Measurements from ENCODE around the gene POLR1G.
"Not testable (repeated sequence)": the region's sequence is repeated elsewhere in the genome, so short reads cannot be mapped to it uniquely, and the experiment has no call there.

The POLR1G gene

DNA sequence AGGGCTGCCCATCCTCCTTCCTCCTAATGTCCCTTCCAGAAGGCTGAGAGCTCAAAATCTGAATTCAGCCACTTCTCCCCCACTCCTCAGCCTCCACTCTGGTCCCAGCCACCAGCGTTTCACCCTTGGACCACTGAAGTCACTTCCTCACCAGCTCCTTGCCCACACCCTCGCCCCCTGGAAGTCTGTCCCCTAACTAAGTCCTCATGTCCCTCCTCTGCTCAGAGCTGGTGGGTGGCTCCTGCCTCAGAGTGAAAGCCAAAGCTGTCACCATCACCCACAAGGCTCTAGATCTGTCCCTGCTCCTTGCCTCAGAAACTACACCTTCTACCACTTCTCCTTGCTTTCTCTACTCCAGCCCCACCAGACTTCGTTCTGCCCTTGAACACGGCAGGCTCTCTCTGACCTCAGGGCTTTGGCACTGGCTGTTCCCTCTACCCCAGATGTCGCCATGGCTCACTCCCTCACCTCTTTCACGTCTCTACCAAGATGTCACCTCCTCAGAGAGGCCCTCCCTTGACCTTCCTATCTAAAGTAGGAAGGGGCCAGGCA is 15.6 kb downstream of the POLR1G start:
- DNase-seq (ENCODE audit: low spot score), result no peak

DNA sequence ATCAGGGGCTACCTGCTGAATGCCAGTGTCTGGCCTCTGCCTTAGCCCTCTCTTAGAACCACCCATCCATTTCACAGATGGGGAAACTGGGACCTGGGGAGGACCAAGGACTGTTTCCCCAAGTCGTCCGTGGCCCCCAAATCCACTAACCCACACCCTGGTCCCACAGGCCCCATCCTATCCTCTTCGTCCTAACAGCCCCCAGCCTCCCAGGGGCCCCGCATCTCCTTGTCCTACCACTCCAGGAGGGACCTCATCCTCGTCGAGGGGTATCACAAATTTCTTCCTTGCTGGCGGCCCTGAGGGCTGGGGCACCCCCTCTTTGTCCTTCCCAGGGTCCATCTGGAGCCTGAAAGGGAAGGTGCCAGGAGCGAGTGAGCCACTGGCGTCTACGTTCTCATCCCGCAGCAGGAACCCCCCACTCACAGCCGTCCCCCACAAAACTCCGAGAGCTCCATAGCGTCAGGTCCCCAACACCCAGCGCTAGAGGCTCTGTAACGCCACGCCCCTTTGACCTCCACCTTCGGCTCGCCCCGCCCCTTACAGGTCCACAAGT is 16.7 kb downstream of the POLR1G start:
- no peak for DNase-seq (ENCODE audit: low spot score)

DNA sequence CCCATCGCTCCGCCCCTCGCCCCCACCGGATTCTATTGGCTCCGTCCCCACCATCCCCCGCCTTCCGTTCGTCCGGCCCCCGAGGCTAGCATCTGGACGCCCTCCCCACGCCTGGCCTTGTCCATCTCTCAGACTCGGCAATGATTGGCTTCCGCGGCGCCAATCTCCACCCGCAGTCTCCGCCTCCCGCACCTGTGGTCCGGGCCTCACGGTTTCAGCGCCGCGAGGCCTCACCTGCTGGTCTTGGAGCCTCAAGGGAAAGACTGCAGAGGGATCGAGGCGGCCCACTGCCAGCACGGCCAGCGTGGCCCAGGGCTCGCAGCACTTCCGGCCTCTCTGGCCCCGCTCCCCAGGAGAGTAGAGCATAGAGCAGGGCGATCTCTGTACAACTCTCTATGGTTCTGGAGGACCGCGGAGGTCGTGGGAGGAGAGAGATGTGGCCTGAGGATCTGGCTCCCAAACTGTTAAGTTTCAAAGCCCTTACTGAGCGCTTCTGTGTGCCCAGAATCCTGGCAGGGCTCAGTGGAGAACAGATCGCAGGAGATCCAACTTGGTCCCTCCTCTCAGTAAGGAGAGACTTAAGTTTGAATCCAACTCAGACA is 17.2 kb downstream of the POLR1G start, which contains the start of gene ERCC1:
ERCC1 (minus strand) TSS at position 329 of the 602 bp plus-strand sequence. CDS start 543 bp downstream, outside the sequence.
- DNase-seq (ENCODE audit: low spot score), result peak; percentile 95

DNA sequence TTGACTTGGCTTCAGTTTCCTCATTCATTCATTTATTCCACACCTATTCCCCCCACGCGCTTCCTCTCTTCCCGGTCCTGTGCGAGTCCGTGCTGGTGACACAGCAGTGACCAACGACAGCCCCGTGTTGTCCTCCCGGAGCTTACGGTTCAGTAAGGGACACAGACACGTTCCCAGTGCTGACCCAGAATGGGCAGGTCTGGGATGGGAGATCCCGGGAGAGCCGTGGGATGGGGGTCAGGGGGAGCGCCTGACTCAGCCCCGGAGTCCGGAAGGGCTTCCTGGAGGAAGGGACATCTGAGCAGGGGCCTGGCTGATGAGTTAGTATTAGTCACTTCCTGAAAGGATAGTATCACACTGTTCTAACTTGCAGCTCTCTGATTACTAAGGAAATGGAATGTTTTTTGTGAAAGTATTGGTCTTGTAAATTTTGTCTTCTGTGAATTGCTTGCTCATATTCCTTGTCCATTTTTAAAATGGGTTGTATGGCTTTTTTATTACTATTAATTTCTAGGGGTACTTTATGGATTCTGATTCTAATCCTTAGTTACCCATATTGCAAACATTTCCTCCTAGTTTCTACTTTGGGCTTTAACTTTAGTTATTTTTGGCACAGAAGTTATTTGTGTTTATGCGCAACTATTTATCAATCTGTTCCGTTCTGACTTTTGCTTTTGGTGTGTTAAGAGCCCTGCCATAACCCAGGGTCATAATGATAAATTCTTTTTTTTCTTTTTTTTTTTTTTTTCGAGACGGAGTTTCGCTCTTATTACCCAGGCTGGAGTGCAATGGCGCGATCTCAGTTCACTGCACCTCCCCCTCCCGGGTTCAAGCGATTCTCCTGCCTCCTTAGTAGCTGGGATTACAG is 18.0 kb downstream of the POLR1G start:
- peak; percentile 89 for DNase-seq (ENCODE audit: low spot score)

DNA sequence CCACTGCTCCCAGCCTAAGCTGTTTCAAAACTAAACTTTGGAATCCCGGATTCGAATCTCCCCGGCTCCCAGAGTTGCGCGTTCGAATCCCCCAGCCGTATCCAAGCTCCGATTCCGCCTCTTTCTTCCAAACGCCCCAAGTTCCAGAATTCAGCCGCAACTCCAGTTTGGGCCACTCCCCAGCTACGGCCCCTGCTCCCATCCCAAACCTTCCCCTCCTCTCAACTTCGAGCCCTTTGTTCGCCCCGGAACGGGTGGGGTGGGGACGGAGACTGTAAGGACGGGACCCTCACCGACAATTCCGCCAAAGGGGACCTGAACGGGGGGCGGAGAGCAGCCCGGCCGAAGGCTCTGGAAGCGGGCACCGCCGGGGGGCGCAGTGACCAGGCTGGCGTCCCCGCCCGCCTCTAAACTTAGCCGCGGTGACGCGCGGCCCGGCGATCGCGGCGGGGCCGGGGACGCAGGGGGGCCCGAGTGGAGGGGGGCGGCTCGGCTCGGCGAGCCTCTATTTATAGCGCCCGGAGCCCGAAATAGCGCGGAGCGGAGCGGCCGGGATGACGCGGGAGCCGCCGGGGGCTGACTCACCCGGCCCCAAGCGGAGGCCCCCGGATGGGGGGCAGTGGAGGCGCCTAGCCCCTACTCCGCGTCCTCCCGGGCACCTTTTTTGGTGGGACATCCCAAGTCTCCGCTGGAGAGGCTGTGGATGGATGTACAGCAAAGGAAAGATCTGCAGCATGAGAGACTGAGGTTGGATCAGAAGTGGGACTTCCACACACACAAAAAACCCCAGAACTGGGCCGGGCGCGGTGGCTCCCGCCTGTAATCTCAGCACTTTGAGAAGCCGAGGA is 22.2 kb downstream of the POLR1G start:
- peak; percentile 71 for DNase-seq (ENCODE audit: low spot score)

DNA sequence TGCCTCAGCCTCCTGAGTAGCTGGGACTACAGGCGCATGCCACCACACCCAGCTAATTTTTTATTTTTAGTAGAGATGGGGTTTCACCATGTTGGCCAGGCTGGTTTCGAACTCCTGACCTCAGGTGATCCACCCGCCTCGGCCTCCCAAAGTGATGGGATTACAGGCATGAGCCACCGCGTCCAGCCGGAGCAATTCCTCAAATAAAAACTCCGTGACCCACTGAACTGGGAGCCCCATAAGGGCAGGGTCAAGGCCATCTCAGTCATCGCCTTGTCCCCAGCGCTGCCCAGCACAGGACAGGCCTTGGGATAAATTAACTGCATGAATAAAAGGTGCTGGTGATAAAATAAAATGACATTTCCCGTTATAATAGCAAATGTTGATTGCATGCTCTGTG is 23.5 kb downstream of the POLR1G start:
- not testable (repeated sequence) for DNase-seq (ENCODE audit: low spot score)

DNA sequence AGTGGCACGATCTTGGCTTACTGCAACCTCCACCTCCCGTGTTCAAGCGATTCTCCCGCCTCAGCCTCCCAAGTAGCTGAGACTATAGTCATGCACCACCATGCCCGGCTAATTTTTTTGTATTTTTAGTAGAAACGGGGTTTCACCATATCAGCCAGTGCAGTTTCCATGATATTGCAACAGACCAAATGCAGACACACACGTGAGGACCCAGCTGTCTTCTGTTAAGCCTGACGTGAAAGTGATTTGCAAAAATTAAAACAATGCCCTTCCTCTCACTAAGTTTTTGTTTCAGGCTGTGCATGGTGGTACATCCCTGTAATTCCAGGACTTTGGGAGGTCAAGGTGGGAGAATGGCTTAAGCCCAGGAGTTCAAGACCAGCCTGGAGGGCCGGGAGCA is 24.6 kb downstream of the POLR1G start:
- peak; percentile 35 for DNase-seq (ENCODE audit: low spot score)

DNA sequence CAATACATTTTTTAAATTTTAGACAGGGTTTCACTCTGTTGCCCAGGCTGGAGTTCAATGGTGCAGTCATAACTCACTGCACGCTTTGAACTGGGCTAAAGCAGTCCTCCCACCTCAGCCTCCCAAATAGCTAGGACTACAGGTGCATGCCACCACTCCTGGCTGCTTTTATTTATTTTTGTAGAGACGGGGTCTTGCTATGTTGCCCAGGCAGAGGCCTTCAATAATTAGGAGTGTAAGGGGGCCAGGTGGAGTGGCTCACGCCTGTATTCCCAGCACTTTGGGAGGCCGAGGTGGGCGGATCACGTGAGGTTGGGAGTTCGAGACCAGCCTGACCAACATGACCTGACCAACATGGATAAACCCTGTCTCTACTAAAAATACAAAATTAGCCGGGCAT is 26.1 kb downstream of the POLR1G start:
- not testable (repeated sequence) for DNase-seq (ENCODE audit: low spot score)

DNA sequence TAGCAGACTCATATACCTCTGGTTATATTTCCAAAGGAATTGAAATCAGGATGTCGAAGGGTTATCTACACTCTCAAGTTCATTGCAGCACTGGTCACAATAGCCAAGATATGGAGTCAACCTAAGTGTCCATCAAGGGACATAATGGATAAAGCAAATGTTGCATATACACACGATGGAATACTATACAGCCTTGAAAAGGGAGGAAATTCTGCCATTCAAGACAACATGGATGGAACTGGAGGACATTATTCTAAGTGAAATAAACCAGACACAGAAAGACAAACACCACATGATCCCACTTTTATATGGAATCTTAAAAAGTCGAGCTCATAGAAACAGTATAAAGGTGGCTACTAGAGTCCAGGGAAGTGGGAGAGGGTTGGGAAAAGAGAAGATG is 30.9 kb downstream of the POLR1G start:
- DNase-seq (ENCODE audit: low spot score), result no peak

DNA sequence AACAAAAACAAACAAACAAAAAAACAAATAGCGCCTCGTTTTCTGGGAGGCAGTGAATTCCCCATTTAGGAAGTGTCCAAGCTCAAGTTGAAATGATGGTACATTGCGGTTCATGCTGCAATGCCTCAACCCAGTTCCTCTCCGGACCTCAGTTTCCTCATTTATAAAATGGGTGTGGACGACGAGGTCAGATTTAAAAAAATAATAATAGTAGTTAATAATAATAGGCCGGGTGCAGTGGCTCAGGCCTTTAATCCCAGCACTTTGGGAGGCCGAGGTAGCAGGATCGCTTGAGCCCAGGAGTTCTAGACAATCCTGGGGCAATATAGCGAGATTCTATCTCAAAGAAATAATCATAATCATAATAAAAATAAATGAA is 32.7 kb downstream of the POLR1G start:
- DNase-seq (ENCODE audit: low spot score), result no peak

DNA sequence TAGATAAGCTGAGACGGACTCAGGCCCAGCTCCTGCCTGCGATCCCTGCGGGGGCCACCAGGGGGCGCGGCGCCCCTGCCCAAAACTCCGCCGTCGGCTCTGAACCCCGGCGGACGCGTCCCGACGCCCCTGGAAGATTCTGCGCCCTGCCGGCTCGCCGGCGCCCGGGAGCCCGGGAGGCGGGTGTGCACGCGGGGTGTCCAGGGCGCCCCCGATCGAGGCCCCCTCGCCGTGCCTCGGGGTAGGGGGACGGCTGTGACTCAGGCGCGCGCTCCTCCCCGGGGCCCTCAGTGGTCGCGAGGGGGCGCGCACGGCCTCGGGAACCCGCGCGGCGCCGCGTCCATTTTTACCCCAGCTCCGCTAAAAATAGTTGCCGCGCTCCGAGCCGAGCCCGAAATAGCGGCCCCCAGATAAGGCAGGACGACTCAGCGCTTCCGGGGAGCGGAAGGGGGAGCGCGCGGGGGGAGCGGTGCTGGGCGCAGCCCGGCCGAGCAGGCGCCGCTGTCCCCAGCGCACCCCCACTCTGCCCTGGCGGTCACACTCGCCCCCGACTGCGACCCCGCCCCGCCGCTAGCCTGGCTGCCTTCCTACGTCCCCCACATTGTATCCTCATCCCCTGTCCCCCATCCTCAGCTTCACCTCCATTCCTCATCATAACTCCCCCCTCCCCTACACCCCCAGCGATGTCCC is 33.3 kb downstream of the POLR1G start:
- DNase-seq (ENCODE audit: low spot score), result peak; percentile 86

DNA sequence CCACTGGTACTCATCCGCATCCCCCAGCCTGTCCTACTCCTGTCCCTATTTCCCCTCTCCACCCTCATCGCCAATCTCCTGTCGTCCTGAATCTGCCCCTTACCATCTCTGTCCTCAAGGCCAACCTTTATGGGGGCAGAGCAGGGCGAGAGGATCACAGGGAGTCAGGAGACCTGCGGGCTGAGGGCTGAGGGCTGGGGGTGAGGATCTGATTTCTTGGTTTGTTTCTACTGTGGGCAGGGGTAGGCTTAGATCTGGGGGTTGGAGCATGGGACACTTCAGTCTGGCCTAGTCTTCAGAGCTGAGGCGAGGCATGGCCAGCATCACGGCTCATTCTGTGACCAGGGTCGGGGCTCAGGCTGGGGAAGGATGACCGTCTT is 33.8 kb downstream of the POLR1G start:
- no peak for DNase-seq (ENCODE audit: low spot score)

DNA sequence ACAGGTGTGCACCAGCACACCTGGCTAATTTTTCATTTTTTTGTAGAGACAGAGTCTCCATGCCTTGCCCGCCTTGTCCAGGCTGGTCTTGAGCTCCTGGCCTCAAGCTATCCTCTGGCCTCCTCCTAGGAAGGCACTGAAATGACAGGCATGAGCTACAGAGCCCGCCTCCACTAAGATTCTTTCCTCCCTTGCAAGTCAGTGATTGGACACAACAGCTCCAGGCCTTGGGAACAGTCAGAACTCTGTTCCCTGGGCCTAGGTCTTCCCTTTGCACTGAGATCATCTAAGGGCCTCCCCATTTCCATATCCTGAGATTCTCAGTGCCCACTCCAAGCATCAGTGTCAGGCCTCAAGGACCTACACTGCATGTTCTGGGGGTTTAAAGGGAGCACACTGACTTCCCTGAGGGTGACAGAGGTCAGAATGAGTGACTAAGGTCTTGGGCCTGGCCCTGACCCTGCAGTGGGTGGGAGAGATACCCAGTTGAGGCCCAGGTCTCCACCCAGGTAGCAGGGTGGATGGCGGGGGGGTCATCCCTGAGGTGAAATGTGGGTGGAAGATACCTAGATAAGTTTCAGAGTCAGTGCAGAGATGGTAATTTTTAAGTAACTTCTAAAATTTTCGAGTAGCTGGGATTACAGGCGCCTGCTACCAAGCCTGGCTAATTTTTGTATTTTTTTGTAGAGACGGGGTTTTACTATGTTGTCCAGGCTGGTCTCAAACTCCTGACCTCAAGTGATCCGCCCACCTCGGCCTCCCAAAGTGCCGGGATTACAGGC is 34.6 kb downstream of the POLR1G start:
- DNase-seq (ENCODE audit: low spot score), result no peak

DNA sequence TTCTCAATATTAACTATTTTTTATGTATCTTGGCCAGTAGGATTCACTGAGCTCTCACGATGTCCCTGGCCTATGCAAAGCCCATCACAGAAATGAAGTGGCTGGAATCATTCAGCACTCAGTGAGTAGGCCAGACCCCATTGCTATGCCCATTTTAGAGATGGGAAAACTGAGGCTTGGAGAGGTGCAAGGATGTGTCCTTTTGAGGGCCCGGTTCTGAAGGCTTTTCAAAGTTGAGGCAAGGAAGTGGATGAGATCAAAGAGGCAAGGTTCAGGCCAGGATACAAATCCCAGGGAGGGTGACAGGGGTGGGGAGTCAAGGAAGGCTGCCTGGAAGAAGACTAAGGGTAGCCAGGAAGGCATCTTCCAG is 35.9 kb downstream of the POLR1G start:
- no peak for DNase-seq (ENCODE audit: low spot score)

DNA sequence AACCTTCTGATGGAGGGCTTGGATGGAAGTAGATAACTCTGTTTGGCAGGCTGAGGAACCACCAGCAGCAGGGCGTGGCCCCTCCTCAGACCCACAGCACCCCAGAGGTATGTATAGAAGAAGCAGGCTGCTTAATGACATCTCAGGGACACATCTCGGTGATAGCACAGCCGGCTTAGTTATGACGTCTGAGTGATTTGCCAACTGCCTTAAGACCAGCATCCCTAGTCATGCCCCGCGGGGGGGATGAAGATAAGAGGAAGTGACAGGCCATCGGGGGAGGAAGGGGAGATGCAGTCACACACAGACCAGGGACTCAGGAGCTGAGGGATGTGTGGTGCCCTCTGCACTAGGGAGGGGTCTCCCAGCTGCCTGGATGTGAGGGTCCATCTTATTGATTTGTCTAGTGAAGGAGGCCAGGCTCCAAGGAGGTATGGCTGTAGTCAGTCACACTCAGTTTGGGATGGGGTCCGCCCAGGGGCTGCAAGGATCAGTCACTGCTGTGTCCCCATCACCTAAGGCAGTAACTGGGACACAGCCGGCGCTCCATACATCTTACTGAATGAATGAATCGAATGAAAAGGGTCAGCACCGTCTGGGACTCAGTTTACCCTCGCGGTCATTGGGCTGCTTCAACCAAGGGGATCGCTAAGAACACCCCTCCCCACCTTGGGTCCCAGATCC is 36.5 kb downstream of the POLR1G start:
- no peak for DNase-seq (ENCODE audit: low spot score)

DNA sequence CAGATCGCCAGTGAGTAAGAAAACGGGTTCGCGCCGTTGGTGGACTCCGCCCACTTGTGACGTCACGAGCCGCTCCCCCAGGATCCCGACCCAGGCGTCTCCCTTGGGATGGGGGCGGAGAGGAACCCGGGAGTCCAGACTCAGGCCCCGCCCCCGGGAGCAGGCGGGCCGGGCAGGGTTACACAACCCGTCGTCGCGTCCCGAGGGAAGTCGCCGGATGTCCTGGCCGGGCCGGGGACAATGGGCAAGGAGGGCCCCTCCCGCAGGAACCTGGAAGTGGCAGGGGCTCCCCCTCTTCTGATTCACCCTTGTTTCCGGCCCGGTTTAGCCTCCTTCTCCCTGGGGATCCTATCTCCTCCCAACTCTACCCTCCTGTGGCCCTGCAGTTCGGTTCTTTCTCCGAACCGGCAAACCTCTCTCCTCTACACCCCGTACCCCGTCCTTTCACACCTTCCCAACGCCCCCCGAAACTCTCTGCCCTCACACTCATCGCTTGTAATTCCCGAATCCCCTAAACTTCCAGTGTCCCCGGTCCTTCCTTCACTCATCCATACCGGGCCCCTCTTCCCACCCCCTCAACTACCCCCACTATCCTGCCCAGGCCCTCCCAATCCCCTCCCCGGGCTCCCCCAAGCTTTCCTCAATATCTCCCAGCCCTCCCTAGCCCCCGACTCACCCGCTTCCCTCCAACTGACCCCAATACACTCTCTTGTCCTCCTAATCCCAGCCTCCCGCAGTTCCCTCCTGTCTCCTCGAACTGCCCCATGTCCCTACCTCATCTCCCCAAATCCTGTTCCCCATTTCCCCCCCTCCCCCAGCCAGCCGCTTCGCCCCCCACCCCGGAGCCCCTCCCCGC is 37.2 kb downstream of the POLR1G start:
- DNase-seq (ENCODE audit: low spot score), result peak; percentile 97

DNA sequence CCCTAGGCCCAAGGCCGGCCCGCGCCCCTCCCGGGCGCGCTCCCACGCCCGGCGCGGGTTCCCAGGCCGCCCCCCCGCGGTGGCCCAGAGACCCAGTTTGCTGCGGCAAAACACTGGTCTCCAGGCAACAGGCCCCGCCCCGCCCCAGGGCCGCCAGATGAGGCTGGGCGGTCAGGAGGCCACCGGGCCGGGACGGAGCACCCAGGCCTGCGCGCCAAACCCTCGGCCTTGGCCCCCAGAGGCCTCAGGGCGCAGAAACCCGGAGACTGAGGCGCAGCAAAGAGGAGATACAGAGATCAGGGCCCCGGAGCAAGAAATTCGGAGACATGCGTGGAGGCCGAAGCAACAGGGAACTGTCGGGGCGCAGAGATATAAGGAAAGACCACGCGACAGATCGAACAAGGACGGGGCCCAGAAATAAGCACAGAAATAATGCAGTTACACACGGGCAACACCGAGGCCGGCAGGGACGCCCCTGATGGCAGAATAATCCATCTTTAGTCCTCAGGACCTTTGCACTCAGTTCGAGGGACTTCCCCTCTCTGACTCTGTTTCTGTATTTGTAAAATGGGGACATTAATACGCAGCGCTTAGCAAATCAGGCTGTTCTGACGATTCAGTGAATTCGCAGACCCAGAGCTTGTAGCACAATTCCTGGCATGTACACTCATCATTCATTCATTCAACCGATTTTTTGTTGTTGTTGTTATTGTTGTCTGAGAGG is 38.0 kb downstream of the POLR1G start:
- peak; percentile 90 for DNase-seq (ENCODE audit: low spot score)

DNA sequence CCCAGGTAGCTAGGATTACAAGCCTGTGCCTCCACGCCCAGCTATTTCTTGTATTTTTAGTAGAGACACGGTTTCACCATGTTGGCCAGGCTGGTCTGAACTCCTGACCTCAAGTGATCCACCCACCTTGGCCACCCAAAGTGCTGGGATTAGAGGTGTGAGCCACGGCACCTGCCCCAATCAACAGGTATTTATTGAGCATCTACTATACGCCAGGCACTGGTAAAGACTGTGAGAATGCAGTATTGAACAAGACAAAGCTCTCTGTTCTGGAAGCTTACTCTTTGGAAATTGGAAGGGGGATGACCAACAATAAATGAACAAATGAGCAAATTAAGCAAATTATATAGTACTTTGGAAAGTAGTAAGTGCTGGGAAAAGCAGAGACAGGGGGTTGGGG is 38.7 kb downstream of the POLR1G start:
- no peak for DNase-seq (ENCODE audit: low spot score)
